HEK293 (cell line): ENCODE data around the gene SECISBP2L.

Experiments
- CTCF ChIA-PET: fragments of 350-600 bp; formaldehyde crosslinking; extraction: SDS; loops from one replicate; lab custom pipeline; 2021; ENCODE audit warnings: antibody characterized with exemption; lab: Yijun Ruan, JAX
- POLR2A ChIA-PET: fragments of 300-600 bp; formaldehyde crosslinking; extraction: SDS; loops from one replicate; lab custom pipeline; 2020; ENCODE audit warnings: antibody characterized with exemption, inconsistent platforms; lab: Yijun Ruan, JAX
- H3K27ac ChIP-seq: fragments of 200-500 bp; sonication (Bioruptor generic); 2 replicates; pipeline ENCODE4 v1.5.1; 2014; ENCODE audit warnings: low read depth, low read length, control low read depth, inconsistent platforms; ENCODE audit errors: extremely low read depth
- H3K36me3 ChIP-seq, 2 experiments: fragments of 200-500 bp in 1 of 2; sonication (Bioruptor generic) in 1 of 2; 1 replicate in 1 of 2; 2 replicates in 1 of 2; pipeline ENCODE4 v1.5.1; 2014 to 2017; ENCODE audit warnings: inconsistent platforms in 2 of 2, low read length in 2 of 2; ENCODE audit not compliant: control insufficient read depth in 2 of 2, insufficient read depth in 1 of 2
- H3K4me1 ChIP-seq: fragments of 200-500 bp; sonication (Bioruptor generic); 2 replicates; pipeline ENCODE4 v1.5.1; 2014; ENCODE audit warnings: mild to moderate bottlenecking, low read length, inconsistent platforms; ENCODE audit not compliant: control insufficient read depth, insufficient read depth
- H3K4me3 ChIP-seq: 2 replicates; pipeline ENCODE4 v1.5.1; 2011; ENCODE audit warnings: low read depth, mild to moderate bottlenecking, control low read depth, low read length, moderate library complexity
- H3K9me3 ChIP-seq: fragments of 200-500 bp; sonication (Bioruptor generic); 2 replicates; pipeline ENCODE4 v1.5.1; 2014; ENCODE audit warnings: low read depth, low read length, inconsistent platforms; ENCODE audit not compliant: control insufficient read depth, insufficient read depth
- AEBP2 ChIP-seq: fragments of 450-650 bp; formaldehyde crosslinking; IDR thresholded peaks from 2 replicates; pipeline ENCODE4 v1.5.1; 2016; ENCODE audit warnings: missing biosample characterization, missing genetic modification characterization, borderline replicate concordance
- EGR2 ChIP-seq: fragments of 450-650 bp; formaldehyde crosslinking; IDR thresholded peaks from 2 replicates; pipeline ENCODE4 v1.5.1; 2016; ENCODE audit warnings: low read depth, missing biosample characterization, missing genetic modification characterization
- GLIS1 ChIP-seq: fragments of 450-650 bp; formaldehyde crosslinking; IDR thresholded peaks from 2 replicates; pipeline ENCODE4 v1.5.1; 2016; ENCODE audit warnings: missing biosample characterization, missing genetic modification characterization
- INSM2 ChIP-seq: fragments of 450-650 bp; formaldehyde crosslinking; IDR thresholded peaks from 2 replicates; pipeline ENCODE4 v1.5.1; 2016; ENCODE audit warnings: missing biosample characterization, missing genetic modification characterization
- KLF7 ChIP-seq: fragments of 450-650 bp; formaldehyde crosslinking; IDR thresholded peaks from 2 replicates; pipeline ENCODE4 v1.5.1; 2016; ENCODE audit warnings: missing biosample characterization, missing genetic modification characterization, borderline replicate concordance
- KLF9 ChIP-seq: fragments of 450-650 bp; formaldehyde crosslinking; IDR thresholded peaks from 2 replicates; pipeline ENCODE4 v1.5.1; 2016; ENCODE audit warnings: missing biosample characterization, missing genetic modification characterization, low read depth
- MYNN ChIP-seq: fragments of 450-650 bp; formaldehyde crosslinking; IDR thresholded peaks from 2 replicates; pipeline ENCODE4 v1.5.1; 2016; ENCODE audit warnings: missing biosample characterization, missing genetic modification characterization, borderline replicate concordance
- OSR2 ChIP-seq: fragments of 450-650 bp; formaldehyde crosslinking; IDR thresholded peaks from 2 replicates; pipeline ENCODE4 v1.5.1; 2016; ENCODE audit warnings: missing biosample characterization, missing genetic modification characterization
- WT1 ChIP-seq: fragments of 450-650 bp; formaldehyde crosslinking; IDR thresholded peaks from 2 replicates; pipeline ENCODE4 v1.5.1; 2016; ENCODE audit warnings: missing biosample characterization, missing genetic modification characterization
- ZBTB26 ChIP-seq: fragments of 450-650 bp; formaldehyde crosslinking; optimal IDR thresholded peaks from 2 replicates; pipeline ENCODE3; 2016; ENCODE audit warnings: missing biosample characterization, mild to moderate bottlenecking, missing genetic modification characterization
- ZFHX2 ChIP-seq: fragments of 450-650 bp; formaldehyde crosslinking; conservative IDR thresholded peaks from 2 replicates; pipeline ENCODE4 v1.5.1; 2016; ENCODE audit warnings: missing biosample characterization, missing genetic modification characterization
- ZIC2 ChIP-seq: fragments of 450-650 bp; formaldehyde crosslinking; IDR thresholded peaks from 2 replicates; pipeline ENCODE4 v1.5.1; 2016; ENCODE audit warnings: missing biosample characterization, missing genetic modification characterization
- ZNF133 ChIP-seq: fragments of 450-650 bp; formaldehyde crosslinking; IDR thresholded peaks from 2 replicates; pipeline ENCODE4 v1.5.1; 2016; ENCODE audit warnings: missing biosample characterization, missing genetic modification characterization
- ZNF155 ChIP-seq: fragments of 450-650 bp; formaldehyde crosslinking; IDR thresholded peaks from 2 replicates; pipeline ENCODE4 v1.5.1; 2016; ENCODE audit warnings: missing biosample characterization, missing genetic modification characterization
- ZNF2 ChIP-seq: fragments of 450-650 bp; formaldehyde crosslinking; IDR thresholded peaks from 2 replicates; pipeline ENCODE4 v1.5.1; 2016; ENCODE audit warnings: missing biosample characterization, missing genetic modification characterization
- ZNF221 ChIP-seq: fragments of 450-650 bp; formaldehyde crosslinking; IDR thresholded peaks from 2 replicates; pipeline ENCODE4 v1.5.1; 2017; ENCODE audit warnings: missing biosample characterization, missing genetic modification characterization, borderline replicate concordance
- ZNF341 ChIP-seq: fragments of 450-650 bp; formaldehyde crosslinking; IDR thresholded peaks from 2 replicates; pipeline ENCODE4; 2016; ENCODE audit warnings: low read depth, missing biosample characterization, missing genetic modification characterization
- ZNF366 ChIP-seq: fragments of 450-650 bp; formaldehyde crosslinking; conservative IDR thresholded peaks from 2 replicates; pipeline ENCODE4 v1.5.1; 2016; ENCODE audit warnings: missing biosample characterization, missing genetic modification characterization
- ZNF398 ChIP-seq: fragments of 450-650 bp; formaldehyde crosslinking; IDR thresholded peaks from 2 replicates; pipeline ENCODE4 v1.5.1; 2017; ENCODE audit warnings: missing biosample characterization, missing genetic modification characterization
- ZNF513 ChIP-seq: fragments of 450-650 bp; IDR thresholded peaks from 2 replicates; pipeline ENCODE4 v1.5.1; 2018; ENCODE audit warnings: missing biosample characterization, missing genetic modification characterization
- ZNF555 ChIP-seq: fragments of 450-650 bp; formaldehyde crosslinking; conservative IDR thresholded peaks from 2 replicates; pipeline ENCODE4 v1.5.1; 2017; ENCODE audit warnings: missing biosample characterization, mild to moderate bottlenecking, missing genetic modification characterization, inconsistent platforms
- ZNF660 ChIP-seq: fragments of 450-650 bp; IDR thresholded peaks from 2 replicates; pipeline ENCODE4 v1.5.1; 2018; ENCODE audit warnings: missing biosample characterization, mild to moderate bottlenecking, missing genetic modification characterization
- ZNF670 ChIP-seq: fragments of 450-650 bp; formaldehyde crosslinking; IDR thresholded peaks from 2 replicates; pipeline ENCODE4 v1.5.1; 2016; ENCODE audit warnings: missing biosample characterization, missing genetic modification characterization, low read depth
- ZNF747 ChIP-seq: fragments of 450-650 bp; formaldehyde crosslinking; IDR thresholded peaks from 2 replicates; pipeline ENCODE4 v1.5.1; 2016; ENCODE audit warnings: missing biosample characterization, missing genetic modification characterization
- ZNF768 ChIP-seq: fragments of 450-650 bp; formaldehyde crosslinking; IDR thresholded peaks from 2 replicates; pipeline ENCODE4 v1.5.1; 2018; ENCODE audit warnings: missing biosample characterization, mild to moderate bottlenecking, missing genetic modification characterization
- ZNF785 ChIP-seq: fragments of 450-650 bp; formaldehyde crosslinking; IDR thresholded peaks from 2 replicates; pipeline ENCODE4 v1.5.1; 2016; ENCODE audit warnings: missing biosample characterization, missing genetic modification characterization
- ZSCAN30 ChIP-seq: fragments of 450-650 bp; IDR thresholded peaks from 2 replicates; pipeline ENCODE4 v1.5.1; 2018; ENCODE audit warnings: missing biosample characterization, mild to moderate bottlenecking, missing genetic modification characterization, moderate library complexity
- ZSCAN4 ChIP-seq: fragments of 450-650 bp; formaldehyde crosslinking; IDR thresholded peaks from 2 replicates; pipeline ENCODE4 v1.5.1; 2017; ENCODE audit warnings: missing biosample characterization, missing genetic modification characterization

The SECISBP2L gene

GRCh38 chr15:48946074-48946839, 100.0 kb downstream of the SECISBP2L start:
- CTCF ChIA-PET = interaction anchor here (1.2 kb wide), 1 partner anchor 28 kb away, joined by 4 read pairs; no protein-coding TSS in a partner anchor

GRCh38 chr15:48945386-48945785, 100.9 kb downstream of the SECISBP2L start:
- H3K9me3 ChIP-seq = no peaks in the 10 kb centered on the region
- no peak overlapping the region for H3K4me3 ChIP-seq
- H3K36me3 ChIP-seq = no peaks in the 10 kb centered on the region
- H3K27ac ChIP-seq = no peak overlapping the region
- ChIA-PET CTCF (interaction anchor here (1.2 kb wide), 1 partner anchor 29 kb away, joined by 4 read pairs; no protein-coding TSS in a partner anchor), POLR2A (no interaction called here)
- H3K4me1 ChIP-seq = 0 out of 2 replicates have a peak, but pooled peaks cover 2% of the 10 kb centered on the region
- TF ChIP-seq ZNF785 (no peak), ZNF133 (tag by site-specific recombination) (no peak), ZNF768 (tag by site-specific recombination) (no peak), ZNF221 (no peak), ZIC2 (tag by site-specific recombination) (no peak), ZNF341 (tag by site-specific recombination) (no peak), ZNF2 (no peak), ZNF555 (tag by site-specific recombination) (no peak), ZBTB26 (tag by site-specific recombination) (no peak), AEBP2 (tag by site-specific recombination) (no peak), INSM2 (tag by site-specific recombination) (no peak), ZNF747 (tag by site-specific recombination) (no peak), ZSCAN4 (tag by site-specific recombination) (no peak), GLIS1 (tag by site-specific recombination) (no peak), ZNF155 (tag by site-specific recombination) (no peak)

More at GRCh38 chr15:48946074-48946839, 100.0 kb downstream of the SECISBP2L start:
- POLR2A ChIA-PET = no interaction called here
- no peak overlapping the region for H3K4me3 ChIP-seq
- H3K4me1 ChIP-seq = 0 out of 2 replicates have a peak, but pooled peaks cover 2% of the 10 kb centered on the region
- TF ChIP-seq EGR2 (peak; percentile 77), KLF7 (tag by site-specific recombination) (no peak), KLF9 (tag by site-specific recombination) (no peak), ZNF660 (tag by site-specific recombination) (0 out of 2 replicates have a peak, but pooled peaks have one; percentile 47), ZNF398 (tag by site-specific recombination) (peak; percentile 44; the same call in 1 of the 2 replicates), ZNF670 (no peak), ZNF366 (tag by site-specific recombination) (0 out of 2 replicates have a peak, but pooled peaks have one; percentile 34), ZSCAN30 (tag by site-specific recombination) (no peak), ZFHX2 (tag by site-specific recombination) (peak; percentile 75), OSR2 (tag by site-specific recombination) (0 out of 2 replicates have a peak, but pooled peaks have one; percentile 17), MYNN (tag by site-specific recombination) (no peak), ZNF513 (tag by site-specific recombination) (peak; percentile 49; the same call in 1 of the 2 replicates), WT1 (tag by site-specific recombination) (no peak)
- TF ChIP-seq, all 188 proteins: peak for 7
- no peaks in the 10 kb centered on the region for H3K9me3 ChIP-seq
- H3K27ac ChIP-seq = no peak overlapping the region
- no peaks in the 10 kb centered on the region for H3K36me3 ChIP-seq
